Activated T-cell treated with anti-CD3 and anti-CD28 coated beads for 1 hour (primary cell): ENCODE results near the gene GNB1.

Source experiments
- DNase-seq: peaks from one replicate; pipeline ENCODE4 v3.0.0-alpha.2; 2020; ENCODE audit warnings: low read depth

The GNB1 gene

DNA sequence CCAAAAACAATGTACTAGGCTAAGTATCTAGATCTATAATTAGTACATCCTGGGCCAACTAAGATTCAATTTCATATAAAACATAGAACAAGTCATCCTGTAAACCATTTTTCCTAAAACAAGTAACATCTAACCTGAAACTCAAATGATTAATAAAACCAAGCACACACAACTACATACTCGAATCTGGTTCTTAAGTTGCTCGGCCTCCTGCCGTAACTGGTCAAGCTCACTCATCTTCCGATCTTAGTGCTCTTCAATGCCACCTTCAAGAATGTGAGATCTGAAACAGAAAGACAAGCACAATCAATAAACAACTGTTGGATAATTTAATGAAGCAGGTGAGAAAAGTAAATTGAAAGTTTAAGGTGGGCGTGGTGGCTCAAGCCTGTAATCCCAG is 65.7 kb downstream of the GNB1 start:
- no peak for DNase-seq

DNA sequence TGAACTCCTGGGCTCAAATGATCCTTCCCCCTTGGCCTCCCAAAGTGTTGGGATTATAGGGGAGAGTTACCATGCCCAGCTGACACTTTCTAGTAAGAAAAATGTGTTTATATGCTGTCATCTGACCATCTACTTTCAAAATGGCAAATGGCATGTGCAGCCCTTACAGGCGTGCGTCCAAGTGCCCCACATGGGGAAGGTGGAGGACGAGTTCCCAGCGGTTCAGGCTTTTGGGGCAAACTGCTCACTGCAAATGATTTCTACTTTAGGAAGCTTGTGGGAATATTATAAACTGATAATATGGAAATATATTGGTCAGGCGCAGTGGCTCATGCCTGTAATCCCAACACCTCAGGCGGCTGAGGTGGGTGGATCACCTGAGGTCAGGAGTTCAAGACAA is 71.1 kb downstream of the GNB1 start:
- DNase-seq = no peak

DNA sequence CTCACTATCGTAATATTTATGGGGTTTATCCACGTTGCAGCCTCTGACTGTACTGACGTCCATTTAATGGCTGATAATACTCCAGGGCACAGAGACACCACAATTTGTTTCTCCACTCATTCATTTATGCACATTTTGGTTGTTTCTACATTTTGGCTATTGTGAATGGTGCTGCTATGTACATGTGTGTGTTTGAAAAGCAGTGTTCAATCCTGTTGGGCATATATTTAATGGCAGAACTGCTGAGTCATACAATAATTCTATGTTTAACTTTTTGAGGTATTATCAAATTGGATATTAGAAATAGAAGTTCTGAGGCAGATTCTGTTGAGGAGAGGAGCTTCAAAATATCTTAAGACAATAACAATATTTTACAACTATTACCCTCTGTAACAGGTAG is 73.7 kb downstream of the GNB1 start:
- no peak for DNase-seq

DNA sequence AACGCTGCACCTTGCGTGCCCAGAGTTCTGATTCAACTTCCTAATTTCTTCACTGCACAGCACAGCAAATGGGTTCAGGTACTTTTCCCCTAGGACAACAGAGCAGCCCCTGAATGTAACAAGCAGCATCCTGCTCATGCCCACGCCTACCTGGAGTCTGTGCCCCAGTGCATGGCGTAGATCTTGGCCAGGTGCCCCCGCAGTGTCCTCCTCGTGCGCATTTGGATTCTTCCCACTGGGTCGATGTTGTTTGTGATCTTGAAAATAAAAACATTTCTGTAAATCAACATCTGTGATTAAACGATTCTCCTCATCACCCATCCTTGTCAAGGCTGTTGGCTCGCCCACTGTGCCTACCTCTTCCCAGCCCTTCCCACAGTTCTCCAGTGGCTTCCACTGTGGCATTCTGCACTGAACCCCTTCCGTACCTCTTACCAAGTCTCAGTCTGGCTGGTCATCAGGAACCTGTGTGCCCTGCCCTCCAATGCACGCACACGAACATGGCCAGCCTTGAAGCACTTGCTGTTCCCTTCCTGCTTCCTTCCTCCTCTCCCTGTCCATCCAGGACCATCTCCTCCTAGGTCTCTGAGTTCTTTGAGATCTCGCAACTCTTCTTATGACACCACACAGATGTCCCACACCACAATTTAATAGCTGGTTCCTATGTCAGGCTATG is 75.1 kb downstream of the GNB1 start:
- DNase-seq = no peak

DNA sequence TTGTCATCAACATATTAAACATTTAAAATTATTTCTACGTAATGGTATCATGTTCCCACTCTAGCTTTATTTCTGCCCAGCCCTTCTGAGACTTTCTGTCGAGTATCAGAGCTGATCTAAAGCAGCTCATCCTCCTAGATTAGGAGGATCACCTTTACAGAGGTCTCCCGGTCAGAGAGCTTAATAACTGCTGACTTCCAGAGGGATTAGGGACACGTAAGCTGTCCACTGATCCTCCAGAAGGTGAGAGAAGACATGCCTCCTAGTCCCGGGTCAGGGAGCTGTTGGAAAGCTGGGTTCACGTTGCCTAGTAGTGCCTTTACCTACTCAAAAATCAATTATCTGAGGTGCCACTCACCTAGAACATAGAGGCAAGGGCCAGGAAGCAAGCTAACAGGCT is 81.4 kb downstream of the GNB1 start:
- no peak for DNase-seq

DNA sequence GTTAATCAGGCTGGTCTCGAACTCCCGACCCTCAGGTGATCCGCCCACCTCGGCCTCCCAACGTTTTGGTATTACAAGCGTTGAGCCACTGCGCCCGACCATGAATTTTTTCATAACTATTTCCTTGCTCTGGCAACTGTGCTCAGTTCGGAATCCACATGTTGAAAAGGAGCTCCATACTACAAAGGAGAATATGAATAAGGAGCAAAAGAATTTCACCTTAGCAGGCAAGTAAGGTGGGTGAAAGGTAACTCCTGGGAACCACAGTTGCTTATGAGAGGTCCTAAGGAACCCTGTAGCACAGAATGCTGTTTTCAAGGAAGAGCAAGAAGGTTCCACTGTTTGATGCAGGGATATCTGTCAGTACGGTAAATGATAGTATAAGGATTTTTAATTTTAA is 82.7 kb downstream of the GNB1 start:
- no peak for DNase-seq

DNA sequence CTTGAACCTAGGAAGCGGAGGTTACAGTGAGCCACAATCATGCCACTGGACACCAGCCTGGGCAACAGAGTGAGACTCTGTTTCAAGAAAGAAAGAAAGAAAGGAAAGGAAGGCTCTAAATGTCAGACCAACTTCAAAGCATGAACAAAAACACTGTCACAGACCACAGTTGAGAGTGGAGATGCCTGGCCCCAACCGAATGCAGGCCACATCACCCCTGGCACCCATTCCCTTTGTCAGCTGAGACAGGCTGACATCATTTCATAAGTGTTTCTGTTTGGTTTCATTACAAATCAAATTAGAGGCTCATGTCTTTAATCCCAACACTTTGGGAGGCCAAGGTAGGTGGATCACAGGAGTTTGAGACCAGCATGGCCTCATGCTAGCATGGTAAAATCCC is 84.0 kb downstream of the GNB1 start:
- no peak for DNase-seq

DNA sequence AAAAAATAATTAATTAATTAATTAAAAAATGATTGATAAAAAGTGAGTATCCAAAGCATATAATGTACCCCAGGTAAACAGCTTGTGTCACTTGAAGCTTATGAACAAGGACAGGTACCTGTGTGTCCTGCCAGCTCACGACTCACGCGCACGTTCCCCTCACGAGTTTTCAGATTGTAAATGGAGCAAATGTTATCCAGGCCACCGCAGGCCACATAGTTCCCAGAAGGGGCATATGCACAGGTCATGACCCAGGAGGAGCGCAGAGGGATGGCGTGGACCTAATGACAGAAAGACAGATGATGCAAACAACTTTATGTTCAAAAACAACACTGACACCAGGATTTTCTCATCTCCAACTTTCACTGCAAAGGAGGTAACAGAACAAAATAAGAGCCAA is 86.6 kb downstream of the GNB1 start:
- DNase-seq = no peak

DNA sequence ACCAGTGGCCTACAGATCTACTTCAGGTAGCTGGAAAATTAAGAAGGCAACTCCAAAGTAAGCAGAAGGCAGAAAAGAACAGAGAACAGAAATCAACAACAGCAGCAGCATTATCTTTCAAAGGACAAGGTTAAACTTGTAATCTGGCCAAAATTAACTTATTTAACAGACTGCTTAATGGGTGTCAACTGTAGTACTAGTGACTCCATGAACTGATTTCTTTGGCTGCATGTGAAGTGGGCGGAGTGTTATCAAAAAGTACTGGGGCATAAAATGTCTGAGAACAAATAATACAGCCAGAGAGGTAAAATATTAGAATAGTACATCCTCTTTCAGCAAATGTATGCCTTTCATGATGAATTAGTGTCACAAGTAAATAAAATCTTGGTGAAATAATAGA is 88.0 kb downstream of the GNB1 start:
- no peak for DNase-seq

DNA sequence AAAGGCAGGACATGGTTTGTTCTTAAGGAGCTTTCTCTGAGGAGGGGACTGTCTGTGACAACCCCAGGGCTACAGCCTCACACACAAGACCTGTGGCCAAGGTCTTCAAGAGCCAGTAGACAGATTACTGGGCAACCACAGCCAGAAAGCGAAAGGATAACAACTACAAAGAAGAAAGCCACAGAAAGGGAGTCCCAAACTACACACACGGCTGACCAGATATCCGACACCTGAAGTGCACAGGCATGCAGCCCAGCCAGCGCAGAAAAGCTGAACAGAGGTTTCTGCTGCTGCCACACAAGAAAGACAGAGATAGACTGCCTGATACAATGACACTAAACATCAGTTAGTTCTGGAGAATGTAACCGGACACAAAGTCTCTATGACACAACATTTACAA is 91.2 kb downstream of the GNB1 start:
- DNase-seq = no peak

DNA sequence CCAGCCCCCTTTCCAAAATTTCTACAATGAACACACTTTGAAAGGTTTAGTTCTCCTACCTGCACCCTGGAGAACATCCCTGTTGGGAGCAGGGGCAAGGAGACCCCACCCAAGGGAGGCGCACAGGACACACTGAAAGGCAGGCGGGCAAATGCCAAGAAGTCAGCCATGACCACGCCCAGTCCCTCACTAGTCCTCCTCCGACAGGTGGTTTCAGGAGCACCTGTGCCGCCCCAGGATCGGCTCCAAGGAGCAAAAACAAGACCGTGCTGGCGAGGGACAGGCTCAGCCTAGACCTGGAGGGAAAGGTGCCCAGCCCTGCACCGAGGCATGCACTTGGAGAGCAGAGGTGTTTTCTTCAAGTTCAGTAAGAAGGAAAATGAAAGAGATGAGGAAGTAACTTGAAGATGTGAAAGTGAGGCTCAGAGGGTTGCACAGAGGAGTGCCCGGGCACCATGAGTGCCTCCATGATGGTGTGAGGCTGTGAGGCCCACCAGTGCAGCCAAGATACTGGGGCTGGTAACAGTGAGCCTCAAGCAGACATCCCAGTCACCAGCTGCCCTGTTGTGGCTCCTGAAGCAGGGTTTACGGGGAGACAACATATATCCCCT is 93.1 kb downstream of the GNB1 start:
- no peak for DNase-seq

DNA sequence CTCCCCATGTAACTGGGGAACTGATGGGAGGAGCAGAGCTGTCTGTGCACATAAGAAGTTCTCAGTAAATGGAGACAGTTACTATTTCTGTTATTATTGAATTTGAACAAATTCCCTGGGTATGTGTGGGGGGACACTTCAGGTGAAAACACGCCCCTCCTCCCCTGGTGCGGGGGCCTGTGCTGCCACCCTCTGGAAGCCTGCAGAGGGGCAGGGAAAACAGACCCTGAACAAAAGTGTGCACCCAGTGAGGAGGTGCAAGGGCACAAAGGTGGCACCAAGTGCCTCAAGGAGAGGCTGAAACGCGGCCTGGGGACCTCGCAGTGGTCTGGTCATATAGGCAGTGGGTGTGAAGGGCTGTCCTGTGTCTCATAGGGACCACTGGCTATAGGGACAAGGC is 94.4 kb downstream of the GNB1 start:
- no peak for DNase-seq

DNA sequence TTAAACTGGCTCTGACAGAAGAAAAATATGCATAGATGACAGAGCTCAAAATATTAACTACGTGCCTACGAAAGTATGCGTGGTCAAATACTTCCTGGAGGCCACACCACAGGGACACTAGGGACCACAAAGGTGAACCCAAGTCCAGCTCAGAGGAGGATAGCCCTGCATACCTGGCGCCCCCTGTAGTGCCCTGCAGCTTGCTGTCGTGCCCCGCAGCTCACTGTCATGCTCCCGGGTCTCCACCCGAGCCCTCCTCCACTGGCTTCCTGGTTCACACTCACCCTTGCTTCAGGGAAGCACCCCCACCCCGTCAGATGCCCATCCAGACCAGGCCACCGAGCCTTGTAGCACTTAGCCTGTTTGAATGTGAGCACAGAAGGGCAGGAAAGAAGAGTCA is 95.9 kb downstream of the GNB1 start:
- no peak for DNase-seq

DNA sequence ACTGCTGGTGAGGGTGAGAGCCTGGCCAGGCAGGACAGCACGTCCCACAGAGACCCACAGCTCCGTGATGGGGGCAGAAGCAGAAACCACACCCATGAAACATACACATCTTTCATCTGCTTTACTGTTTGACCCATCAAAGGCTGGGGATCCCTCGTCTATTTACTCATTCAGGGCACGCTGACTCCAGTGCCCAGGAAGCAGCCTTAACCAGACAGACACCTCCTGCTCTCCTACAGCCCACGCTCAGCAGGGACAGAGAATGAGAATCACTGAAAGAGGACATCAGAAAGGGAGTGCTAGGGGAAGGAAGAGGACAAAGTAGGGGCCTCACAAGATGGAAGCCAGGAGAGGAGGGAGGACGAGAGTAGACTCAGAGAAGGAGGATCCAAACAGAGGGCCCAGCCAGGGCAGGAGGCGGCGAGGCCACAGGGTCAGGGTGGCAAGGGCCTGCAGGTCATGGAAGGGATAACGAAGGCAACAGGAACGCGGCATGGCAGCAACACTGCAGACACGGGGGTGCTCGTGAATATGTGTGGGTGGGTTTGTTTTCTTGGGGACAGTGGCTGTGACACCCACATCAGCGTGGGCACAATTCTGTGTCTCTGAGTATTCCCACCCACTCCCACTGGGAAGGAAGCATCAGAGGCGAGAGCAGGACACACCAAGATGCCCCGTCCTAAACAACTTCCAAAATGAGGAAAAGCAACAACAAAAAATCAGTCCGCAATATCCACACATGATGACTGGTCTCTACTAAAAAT is 97.2 kb downstream of the GNB1 start:
- DNase-seq = no peak

DNA sequence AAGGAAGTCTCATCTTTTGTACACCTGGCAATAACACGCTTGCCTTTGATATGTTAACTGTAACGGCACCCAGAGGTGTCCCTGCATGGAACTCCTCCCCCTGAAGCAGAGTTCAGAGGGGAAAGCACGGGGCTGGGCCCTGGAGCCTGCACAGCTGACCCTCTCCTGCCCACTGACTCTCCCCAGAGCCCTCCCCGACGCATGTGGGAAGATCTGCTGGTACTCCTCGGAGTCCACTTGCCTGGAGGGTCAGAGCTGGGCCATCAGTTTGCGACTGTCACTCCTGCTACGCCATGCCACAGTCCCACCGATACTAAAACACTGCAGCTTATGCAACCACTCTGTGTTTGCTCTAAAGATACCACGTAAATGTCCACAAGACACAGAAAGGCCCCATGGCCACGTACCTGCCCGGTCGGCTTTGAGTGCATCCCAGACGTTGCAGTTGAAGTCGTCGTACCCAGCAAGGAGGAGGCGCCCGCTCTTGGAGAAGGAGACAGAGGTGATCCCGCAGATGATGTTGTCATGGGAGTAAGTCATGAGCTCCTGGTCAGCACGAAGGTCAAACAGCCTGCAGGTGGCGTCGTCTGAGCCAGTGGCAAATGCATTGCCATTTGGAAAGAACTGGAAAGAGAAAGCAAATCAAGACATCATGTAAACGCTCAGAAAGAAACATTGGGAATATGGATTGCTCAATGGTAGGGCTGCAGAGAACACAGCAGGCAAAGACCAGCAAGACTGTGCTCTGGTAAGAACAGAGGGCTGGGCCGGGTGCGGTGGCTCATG is 102.0 kb downstream of the GNB1 start:
- DNase-seq = no peak

DNA sequence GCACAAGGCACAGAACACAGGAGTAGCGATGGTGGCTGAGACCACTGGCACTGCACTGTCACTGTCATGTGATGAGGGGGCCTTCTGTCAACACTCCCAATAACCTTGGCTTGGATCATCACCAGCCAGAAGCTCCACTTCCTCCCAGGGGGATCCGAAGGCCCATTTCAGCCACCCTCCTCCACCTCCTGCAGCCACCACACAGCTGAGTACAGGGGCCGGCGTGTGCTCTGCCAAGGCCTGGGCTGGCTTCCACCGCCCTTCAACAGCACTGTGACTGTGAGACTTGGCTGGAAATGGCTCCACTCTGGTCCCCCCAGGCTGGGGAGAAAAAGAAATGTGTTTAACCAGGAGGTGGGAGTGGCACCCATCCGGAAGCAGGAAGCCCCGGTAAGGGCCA is 102.8 kb downstream of the GNB1 start:
- DNase-seq = no peak

DNA sequence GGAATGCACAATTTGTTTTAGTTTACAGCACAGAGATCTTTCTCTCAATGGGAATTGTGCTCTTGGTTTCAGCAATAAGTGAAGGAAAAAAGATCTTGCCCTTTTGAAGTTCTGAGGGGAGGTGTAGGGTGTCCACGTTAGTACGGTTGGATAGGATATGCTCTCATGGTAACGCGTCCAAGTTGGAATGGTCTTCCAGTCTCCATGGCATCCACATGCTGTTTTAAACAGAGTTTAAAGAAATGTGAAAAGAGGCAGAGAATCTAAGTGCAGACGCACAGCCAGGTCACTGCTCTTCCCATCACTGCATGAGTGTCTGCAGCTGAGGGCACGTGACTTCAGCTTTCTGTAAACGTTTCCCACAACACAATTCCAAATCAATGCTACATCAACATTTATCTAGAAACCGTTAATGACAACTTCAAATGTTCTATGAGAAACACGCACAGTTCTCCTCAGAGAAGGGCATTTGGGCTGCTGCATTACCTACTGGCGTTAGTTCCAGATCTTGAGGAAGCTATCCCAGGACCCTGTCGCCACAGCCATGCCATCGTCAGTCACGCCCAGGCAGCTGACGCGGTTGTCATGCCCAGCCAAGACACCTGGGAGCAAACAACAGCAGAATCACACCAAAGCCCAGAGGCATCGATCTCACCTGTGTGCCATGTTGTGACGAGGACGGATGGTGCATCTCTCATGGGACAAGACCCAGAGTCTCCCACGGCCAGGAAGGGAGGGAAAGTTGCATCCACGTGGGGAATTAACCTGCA is 103.9 kb downstream of the GNB1 start:
- DNase-seq = no peak

DNA sequence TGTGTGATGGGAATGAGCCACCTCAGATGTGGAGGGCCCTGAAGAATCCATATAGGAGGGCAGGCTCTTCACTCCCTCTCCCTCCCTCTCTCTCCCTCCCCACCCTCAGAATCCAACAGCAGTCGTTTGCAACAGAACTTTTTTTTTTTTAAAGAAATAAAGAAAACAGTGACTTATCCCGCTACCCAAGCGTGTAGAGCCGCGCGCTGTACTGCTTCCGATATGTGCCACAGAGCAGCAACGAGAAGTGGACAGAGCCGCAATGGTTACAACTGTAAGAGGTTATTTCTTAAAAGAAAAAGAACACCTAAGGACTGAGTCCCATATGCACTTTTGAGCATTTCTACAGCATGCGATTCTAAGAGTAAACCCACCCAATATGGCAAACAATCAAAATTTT is 105.2 kb downstream of the GNB1 start:
- no peak for DNase-seq

DNA sequence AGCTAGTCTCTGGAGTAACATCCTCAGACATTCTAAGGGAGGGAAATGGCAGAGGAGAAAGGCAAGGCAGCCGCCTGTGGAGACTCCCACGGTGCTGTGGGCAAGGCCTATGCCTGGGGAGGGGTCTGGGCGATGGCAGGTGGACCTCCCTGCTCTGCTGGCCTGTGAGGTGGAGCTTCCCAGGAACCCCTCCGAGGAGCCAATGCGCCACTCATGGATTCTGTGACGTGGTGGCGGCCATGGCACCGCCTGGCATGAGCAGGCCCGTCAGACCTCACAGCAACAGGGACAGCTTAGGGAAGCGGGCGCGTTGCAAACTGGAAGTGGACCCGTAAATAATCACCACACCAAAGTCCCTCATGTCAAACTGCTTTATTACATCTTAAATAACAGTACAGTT is 106.0 kb downstream of the GNB1 start:
- DNase-seq = no peak

DNA sequence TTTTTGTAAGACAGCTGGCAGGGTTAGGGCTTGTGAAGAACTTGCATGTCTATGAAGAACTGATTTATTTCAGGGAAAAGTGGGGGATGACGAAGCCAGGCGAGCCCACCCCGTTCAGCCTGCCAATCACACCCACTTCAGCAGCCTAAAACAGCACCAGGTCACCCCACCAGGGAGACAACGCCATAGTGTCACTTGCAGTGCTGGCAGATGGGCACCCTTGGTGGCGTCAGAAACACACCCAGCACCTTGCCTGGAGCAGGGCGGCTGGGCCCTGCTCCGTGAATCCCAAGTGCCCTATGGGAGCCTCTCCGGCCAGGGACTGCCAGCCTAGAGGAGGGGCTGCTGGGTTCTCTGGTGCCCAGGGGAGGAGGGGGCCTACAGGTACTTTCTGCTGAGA is 107.6 kb downstream of the GNB1 start:
- DNase-seq = no peak

DNA sequence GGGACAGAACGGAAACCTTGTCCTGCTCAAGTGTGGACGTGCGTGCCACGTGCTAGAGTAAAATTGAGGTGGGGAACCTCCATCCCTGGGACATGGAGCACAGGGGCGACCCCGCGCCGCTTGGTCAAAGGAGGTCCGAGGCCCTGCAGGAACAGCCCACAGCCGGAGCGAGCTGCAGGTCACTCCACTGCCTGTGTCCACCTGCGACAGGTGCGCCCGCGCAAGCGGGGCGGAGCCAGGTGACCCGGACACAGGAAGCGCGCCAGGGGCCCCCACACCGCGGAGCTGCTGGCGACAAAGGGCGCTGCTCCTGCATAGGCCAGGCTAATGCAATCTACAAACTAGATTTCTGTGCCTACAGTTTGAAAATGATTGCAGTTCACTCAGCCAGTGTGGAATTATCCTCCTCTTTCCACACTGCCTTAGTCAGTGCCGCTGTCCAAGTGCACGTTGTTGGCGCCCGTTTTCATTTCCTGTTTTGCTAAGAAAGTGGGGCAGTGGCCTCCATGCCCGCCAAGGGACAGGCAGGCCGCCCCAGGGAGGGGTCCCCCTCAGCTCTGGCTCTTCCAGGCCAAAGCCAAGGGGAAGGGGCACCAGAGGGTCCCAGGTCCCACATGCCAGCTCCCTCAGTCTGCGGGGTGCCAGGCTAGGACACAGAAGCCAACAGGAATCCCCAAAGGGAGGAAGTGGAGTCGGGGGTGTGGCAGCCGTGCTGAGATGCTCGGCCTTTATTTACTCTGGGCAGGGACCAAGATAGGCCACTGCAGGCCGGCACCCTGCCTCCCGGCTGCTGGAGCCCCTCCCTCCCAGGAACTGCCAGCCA is 108.3 kb downstream of the GNB1 start:
- no peak for DNase-seq
